Liver (tissue), 9 donors: Measurements from ENCODE around the gene FHOD1. TPM values are rescaled to one million over a fixed set of nuclear protein-coding genes. Genes with fewer than 3 reads are reported as not detected.
A peak's percentile ranks its signal among the peaks of the same experiment; 100 is the strongest.

ENCODE experiments used
- DNase-seq: peaks from one replicate; pipeline ENCODE4 v3.0.0-alpha.2; 2017; ENCODE audit warnings: low spot score
- H3K27ac ChIP-seq, 2 donors: one replicate each; pipeline ENCODE4 v1.7.0; 2013; ENCODE audit warnings: inconsistent platforms in 2 of 2, low read length in 2 of 2, control low read depth in 1 of 2, low read depth in 1 of 2, mild to moderate bottlenecking in 1 of 2
- H3K27me3 ChIP-seq, 4 donors: one replicate each; pipeline versions ENCODE4 v1.6.1 to v1.7.0; 2013; ENCODE audit warnings: low read length in 3 of 4, inconsistent platforms in 1 of 4, mild to moderate bottlenecking in 1 of 4, moderate library complexity in 1 of 4; ENCODE audit not compliant: control insufficient read depth in 4 of 4, insufficient read depth in 4 of 4
- H3K36me3 ChIP-seq, 4 donors: one replicate each; pipeline versions ENCODE4 v1.6.1 to v1.7.0; 2013; ENCODE audit warnings: low read length in 3 of 4, mild to moderate bottlenecking in 3 of 4, low read depth in 1 of 4, moderate library complexity in 1 of 4; ENCODE audit not compliant: control insufficient read depth in 4 of 4, insufficient read depth in 3 of 4
- H3K4me1 ChIP-seq, 4 donors: one replicate each; pipeline versions ENCODE4 v1.6.1 to v1.7.0; 2013; ENCODE audit warnings: low read length in 3 of 4, mild to moderate bottlenecking in 3 of 4, moderate library complexity in 1 of 4; ENCODE audit not compliant: control insufficient read depth in 4 of 4, insufficient read depth in 4 of 4
- H3K4me3 ChIP-seq, 3 donors: one replicate each; pipeline versions ENCODE4 v1.6.1 to v1.7.0; 2013; ENCODE audit warnings: low read length in 3 of 3, control low read depth in 1 of 3, low read depth in 1 of 3, mild to moderate bottlenecking in 1 of 3
- H3K9ac ChIP-seq, 2 donors: one replicate each; pipeline ENCODE4 v1.7.0; 2013; ENCODE audit warnings: low read length in 2 of 2, mild to moderate bottlenecking in 2 of 2, moderate library complexity in 2 of 2, control low read depth in 1 of 2, low read depth in 1 of 2
- H3K9me3 ChIP-seq, 4 donors: one replicate each; pipeline versions ENCODE4 v1.6.1 to v1.7.0; 2013; ENCODE audit warnings: low read length in 3 of 4; ENCODE audit not compliant: control insufficient read depth in 4 of 4
- EGR1 ChIP-seq, 2 donors: IDR thresholded peaks; 2 replicates each; pipeline ENCODE4 v1.6.1; 2016 to 2018; ENCODE audit warnings: antibody characterized with exemption in 2 of 2, low read depth in 2 of 2
- FOXA1 ChIP-seq: IDR thresholded peaks from 2 replicates; pipeline ENCODE4 v1.6.1; 2016; ENCODE audit warnings: antibody characterized with exemption
- FOXA2 ChIP-seq: IDR thresholded peaks from 2 replicates; pipeline ENCODE4 v1.6.1; 2016; ENCODE audit warnings: antibody characterized with exemption
- GABPA ChIP-seq, 2 donors: IDR thresholded peaks in 1 of 2; conservative IDR thresholded peaks in 1 of 2; 2 replicates each; pipeline ENCODE4 v1.6.1; 2016; ENCODE audit warnings: antibody characterized with exemption in 2 of 2, mild to moderate bottlenecking in 1 of 2, moderate library complexity in 1 of 2
- HNF4A ChIP-seq, 2 donors: conservative IDR thresholded peaks; 2 replicates each; pipeline ENCODE4 v1.6.1; 2016; ENCODE audit warnings: antibody characterized with exemption in 2 of 2, mild to moderate bottlenecking in 2 of 2
- HNF4G ChIP-seq: IDR thresholded peaks from 2 replicates; pipeline ENCODE4 v1.6.1; 2016; ENCODE audit warnings: antibody characterized with exemption
- JUND ChIP-seq, 2 donors: IDR thresholded peaks; 2 replicates each; pipeline ENCODE4 v1.6.1; 2016; ENCODE audit warnings: antibody characterized with exemption in 2 of 2
- NR2F2 ChIP-seq: IDR thresholded peaks from 2 replicates; pipeline ENCODE4 v1.6.1; 2016; ENCODE audit warnings: antibody characterized with exemption
- RAD21 ChIP-seq, 2 donors: IDR thresholded peaks; 2 replicates each; pipeline ENCODE4 v1.6.1; 2016; ENCODE audit warnings: antibody characterized with exemption in 2 of 2, mild to moderate bottlenecking in 2 of 2
- RXRA ChIP-seq, 2 donors: IDR thresholded peaks; 2 replicates each; pipeline ENCODE4 v1.6.1; 2017 to 2018; ENCODE audit warnings: antibody characterized with exemption in 2 of 2, mild to moderate bottlenecking in 1 of 2
- SP1 ChIP-seq: IDR thresholded peaks from 2 replicates; pipeline ENCODE4 v1.6.1; 2018; ENCODE audit warnings: antibody characterized with exemption, mild to moderate bottlenecking
- TAF1 ChIP-seq: conservative IDR thresholded peaks from 2 replicates; pipeline ENCODE4 v1.6.1; 2016; ENCODE audit warnings: antibody characterized with exemption, mild to moderate bottlenecking
- YY1 ChIP-seq: IDR thresholded peaks from 2 replicates; pipeline ENCODE4 v1.6.1; 2016; ENCODE audit warnings: antibody characterized with exemption, mild to moderate bottlenecking
- WGBS: extraction: QIAGEN DNeasy Blood & Tissue Kit; methylation state at CpG from one replicate; pipeline ENCODE4 v1.1.7; 2013; 5-methylcytosine and 5-hydroxymethylcytosine counted together
- polyA plus RNA-seq, 2 donors: library from polyadenylated mRNA; stranded (reverse) in 1 of 2; unstranded in 1 of 2; fragments of 200-250 nt in 1 of 2; fragments of >200 nt in 1 of 2; fragmentation: Nextera tagmentation in 1 of 2; extraction: Ambion mirVana in 1 of 2; gene quantifications; one replicate each; pipeline versions ENCODE4 v1.2.1 to v1.2.3, GENCODE V29; 2013 to 2015
- total RNA-seq, 2 donors: library from RNA; depleted of rRNA; stranded (reverse); fragments of >200 nt; gene quantifications; one replicate each; pipeline ENCODE4 v1.2.3, GENCODE V29; 2014
- TF ChIP-seq, protein P1 (sequence below): IDR thresholded peaks from 2 replicates; pipeline ENCODE4 v1.6.1; 2016; ENCODE audit warnings: antibody characterized with exemption
- TF ChIP-seq, protein P2 (sequence below): IDR thresholded peaks from 2 replicates; pipeline ENCODE4 v1.6.1; 2016; ENCODE audit warnings: antibody characterized with exemption
- TF ChIP-seq, protein P3 (sequence below): IDR thresholded peaks from 2 replicates; pipeline ENCODE4 v1.6.1; 2016; ENCODE audit warnings: antibody characterized with exemption
- TF ChIP-seq, protein P4 (sequence below): IDR thresholded peaks from 2 replicates; pipeline ENCODE4 v1.6.1; 2016; ENCODE audit warnings: antibody characterized with exemption, mild to moderate bottlenecking
- TF ChIP-seq, protein P5 (sequence below): fragments of 150-350 bp; IDR thresholded peaks from 2 replicates; pipeline ENCODE4 v1.5.1; 2017; ENCODE audit warnings: improper control_type of control experiment, low read depth, low read length; ENCODE audit not compliant: missing input control
- donor health status: healthy.
- donor health status: healthy.
- donor health status: healthy.
- donor health status: healthy.
- donor health status: healthy.

Gene FHOD1
- total and polyA plus RNA-seq, 4 donors: 2.2 to 6.4 (median 4.1) TPM

DNA sequence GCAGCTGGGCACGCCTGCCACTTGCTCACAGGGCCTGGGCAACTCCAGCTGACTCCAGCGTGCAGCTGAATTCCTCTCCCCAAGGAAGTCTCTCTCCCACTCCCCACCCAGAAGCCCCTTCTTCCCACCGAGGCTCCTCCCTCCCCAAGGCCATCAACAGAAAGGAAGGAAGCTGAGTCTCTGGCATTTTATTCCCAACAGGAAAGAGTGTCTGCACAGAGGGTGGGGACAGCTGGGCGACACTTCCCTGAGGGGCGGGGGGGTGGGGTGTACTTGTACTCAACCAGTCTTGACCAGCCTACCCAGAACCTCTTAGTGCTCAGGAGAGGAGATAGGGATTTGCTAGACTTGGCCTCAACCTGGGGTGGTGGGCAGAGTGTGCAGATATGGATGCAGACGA is 57.2 kb downstream of the FHOD1 start, which contains the start of gene EXOC3L1:
EXOC3L1 (minus strand) TSS at position 96 of the 400 bp plus-strand sequence. CDS start 460 bp downstream, outside the sequence.
- no peak for DNase-seq
- no peaks in the 10 kb centered on the region for H3K9me3 ChIP-seq
- H3K27me3 ChIP-seq: no peaks in the 10 kb centered on the region
- peaks cover 6 to 10% (median 8%) of the 10 kb centered on the region in 4 donors for H3K36me3 ChIP-seq
- TF ChIP-seq, protein P1, sequence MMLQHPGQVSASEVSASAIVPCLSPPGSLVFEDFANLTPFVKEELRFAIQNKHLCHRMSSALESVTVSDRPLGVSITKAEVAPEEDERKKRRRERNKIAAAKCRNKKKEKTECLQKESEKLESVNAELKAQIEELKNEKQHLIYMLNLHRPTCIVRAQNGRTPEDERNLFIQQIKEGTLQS: no peak
- TF ChIP-seq FOXA1 (no peak), HNF4G (no peak)
- TF ChIP-seq, protein P2, sequence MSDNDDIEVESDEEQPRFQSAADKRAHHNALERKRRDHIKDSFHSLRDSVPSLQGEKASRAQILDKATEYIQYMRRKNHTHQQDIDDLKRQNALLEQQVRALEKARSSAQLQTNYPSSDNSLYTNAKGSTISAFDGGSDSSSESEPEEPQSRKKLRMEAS: no peak
- H3K4me3 ChIP-seq: peak within 1 kb of the TSS in 1 of 3 donors; percentile 7
- H3K9ac ChIP-seq: no peak within 1 kb of the TSS
- H3K4me1 ChIP-seq: peaks cover 10 to 34% (median 30%) of the 10 kb centered on the region in 4 donors
- 58% methylated on average over 6 of the region's 6 CpGs for WGBS
- H3K27ac ChIP-seq: no peak within 1 kb of the TSS

DNA sequence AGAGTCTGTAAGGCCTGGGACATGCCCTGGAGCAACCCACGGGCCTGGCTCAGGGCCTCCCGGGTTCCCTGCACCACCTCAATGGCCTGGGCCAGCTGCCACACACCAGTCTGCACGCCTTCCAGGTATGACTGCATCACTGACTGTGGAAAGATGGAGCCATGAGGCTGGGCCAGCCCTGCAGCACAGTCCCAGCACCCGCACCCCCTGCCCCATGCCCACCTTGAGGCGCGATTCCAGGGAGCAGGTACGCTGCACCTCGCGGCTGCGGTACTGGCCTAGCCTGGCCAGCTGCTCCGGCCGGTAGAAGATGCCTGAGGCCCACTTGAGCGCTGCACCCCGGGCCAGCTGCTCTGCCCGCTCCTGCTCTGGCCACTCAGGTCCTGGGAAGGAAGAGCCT is 58.5 kb downstream of the FHOD1 start:
- Histone ChIP-seq H3K9me3 (no peaks in the 10 kb centered on the region), H3K4me3 (no peak overlapping the region), H3K27me3 (no peaks in the 10 kb centered on the region), H3K4me1 (peaks cover 15 to 41% (median 36%) of the 10 kb centered on the region in 4 donors), H3K27ac (no peak overlapping the region), H3K9ac (no peak overlapping the region), H3K36me3 (no peaks in the 10 kb centered on the region)
- TF ChIP-seq, protein P3, sequence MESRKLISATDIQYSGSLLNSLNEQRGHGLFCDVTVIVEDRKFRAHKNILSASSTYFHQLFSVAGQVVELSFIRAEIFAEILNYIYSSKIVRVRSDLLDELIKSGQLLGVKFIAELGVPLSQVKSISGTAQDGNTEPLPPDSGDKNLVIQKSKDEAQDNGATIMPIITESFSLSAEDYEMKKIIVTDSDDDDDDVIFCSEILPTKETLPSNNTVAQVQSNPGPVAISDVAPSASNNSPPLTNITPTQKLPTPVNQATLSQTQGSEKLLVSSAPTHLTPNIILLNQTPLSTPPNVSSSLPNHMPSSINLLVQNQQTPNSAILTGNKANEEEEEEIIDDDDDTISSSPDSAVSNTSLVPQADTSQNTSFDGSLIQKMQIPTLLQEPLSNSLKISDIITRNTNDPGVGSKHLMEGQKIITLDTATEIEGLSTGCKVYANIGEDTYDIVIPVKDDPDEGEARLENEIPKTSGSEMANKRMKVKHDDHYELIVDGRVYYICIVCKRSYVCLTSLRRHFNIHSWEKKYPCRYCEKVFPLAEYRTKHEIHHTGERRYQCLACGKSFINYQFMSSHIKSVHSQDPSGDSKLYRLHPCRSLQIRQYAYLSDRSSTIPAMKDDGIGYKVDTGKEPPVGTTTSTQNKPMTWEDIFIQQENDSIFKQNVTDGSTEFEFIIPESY: no peak
- TF ChIP-seq, protein P4, sequence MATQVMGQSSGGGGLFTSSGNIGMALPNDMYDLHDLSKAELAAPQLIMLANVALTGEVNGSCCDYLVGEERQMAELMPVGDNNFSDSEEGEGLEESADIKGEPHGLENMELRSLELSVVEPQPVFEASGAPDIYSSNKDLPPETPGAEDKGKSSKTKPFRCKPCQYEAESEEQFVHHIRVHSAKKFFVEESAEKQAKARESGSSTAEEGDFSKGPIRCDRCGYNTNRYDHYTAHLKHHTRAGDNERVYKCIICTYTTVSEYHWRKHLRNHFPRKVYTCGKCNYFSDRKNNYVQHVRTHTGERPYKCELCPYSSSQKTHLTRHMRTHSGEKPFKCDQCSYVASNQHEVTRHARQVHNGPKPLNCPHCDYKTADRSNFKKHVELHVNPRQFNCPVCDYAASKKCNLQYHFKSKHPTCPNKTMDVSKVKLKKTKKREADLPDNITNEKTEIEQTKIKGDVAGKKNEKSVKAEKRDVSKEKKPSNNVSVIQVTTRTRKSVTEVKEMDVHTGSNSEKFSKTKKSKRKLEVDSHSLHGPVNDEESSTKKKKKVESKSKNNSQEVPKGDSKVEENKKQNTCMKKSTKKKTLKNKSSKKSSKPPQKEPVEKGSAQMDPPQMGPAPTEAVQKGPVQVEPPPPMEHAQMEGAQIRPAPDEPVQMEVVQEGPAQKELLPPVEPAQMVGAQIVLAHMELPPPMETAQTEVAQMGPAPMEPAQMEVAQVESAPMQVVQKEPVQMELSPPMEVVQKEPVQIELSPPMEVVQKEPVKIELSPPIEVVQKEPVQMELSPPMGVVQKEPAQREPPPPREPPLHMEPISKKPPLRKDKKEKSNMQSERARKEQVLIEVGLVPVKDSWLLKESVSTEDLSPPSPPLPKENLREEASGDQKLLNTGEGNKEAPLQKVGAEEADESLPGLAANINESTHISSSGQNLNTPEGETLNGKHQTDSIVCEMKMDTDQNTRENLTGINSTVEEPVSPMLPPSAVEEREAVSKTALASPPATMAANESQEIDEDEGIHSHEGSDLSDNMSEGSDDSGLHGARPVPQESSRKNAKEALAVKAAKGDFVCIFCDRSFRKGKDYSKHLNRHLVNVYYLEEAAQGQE: no peak
- TF ChIP-seq JUND (IDR thresholded peaks at IDR 0.05) (no peak), GABPA (IDR thresholded peaks at IDR 0.05 in 1 of 2, conservative IDR thresholded peaks at IDR 0.05 in 1 of 2) (no peak), FOXA2 (no peak), YY1 (no peak), SP1 (no peak), FOXA1 (no peak), TAF1 (no peak), EGR1 (IDR thresholded peaks at IDR 0.05; ENCODE audit: low read depth in 2 of 2) (no peak), RAD21 (IDR thresholded peaks at IDR 0.05) (no peak), HNF4A (conservative IDR thresholded peaks at IDR 0.05) (no peak), HNF4G (no peak), NR2F2 (no peak), RXRA (IDR thresholded peaks at IDR 0.05) (no peak)
- TF ChIP-seq, protein P1: no peak
- TF ChIP-seq, protein P5, sequence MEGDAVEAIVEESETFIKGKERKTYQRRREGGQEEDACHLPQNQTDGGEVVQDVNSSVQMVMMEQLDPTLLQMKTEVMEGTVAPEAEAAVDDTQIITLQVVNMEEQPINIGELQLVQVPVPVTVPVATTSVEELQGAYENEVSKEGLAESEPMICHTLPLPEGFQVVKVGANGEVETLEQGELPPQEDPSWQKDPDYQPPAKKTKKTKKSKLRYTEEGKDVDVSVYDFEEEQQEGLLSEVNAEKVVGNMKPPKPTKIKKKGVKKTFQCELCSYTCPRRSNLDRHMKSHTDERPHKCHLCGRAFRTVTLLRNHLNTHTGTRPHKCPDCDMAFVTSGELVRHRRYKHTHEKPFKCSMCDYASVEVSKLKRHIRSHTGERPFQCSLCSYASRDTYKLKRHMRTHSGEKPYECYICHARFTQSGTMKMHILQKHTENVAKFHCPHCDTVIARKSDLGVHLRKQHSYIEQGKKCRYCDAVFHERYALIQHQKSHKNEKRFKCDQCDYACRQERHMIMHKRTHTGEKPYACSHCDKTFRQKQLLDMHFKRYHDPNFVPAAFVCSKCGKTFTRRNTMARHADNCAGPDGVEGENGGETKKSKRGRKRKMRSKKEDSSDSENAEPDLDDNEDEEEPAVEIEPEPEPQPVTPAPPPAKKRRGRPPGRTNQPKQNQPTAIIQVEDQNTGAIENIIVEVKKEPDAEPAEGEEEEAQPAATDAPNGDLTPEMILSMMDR: no peak
- TF ChIP-seq, protein P2: no peak
- DNase-seq: no peak
- WGBS: 95% methylated on average over 15 of the region's 15 CpGs
